ENCODE measurements around the gene RCN2. TPM values are rescaled to one million over a fixed set of nuclear protein-coding genes. Genes with fewer than 3 reads are reported as not detected.
"Not testable (repeated sequence)": the region's sequence is repeated elsewhere in the genome, so short reads cannot be mapped to it uniquely, and the experiment has no call there.

The RCN2 gene
- total and polyA plus RNA-seq, 8 donors = 7.5 to 22.9 (median 12.1) TPM

DNA sequence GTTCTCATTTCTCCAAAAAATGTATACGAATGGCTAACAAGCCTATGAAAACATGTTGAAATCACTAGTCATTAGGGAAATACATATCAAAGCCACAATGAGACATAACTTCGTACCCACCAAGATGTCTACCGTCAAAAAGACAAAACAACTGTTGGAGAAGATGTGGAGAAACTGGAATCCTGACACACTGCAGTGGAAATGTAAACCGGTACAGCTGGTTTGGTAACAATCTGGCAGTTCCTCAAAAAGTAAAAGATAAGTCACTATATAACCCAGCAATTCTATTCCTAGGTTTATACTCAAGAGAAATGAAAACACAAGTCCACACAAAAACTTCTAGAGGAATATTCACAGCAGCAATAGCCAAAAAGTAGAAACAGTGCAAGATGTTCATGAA, 33.4 kb upstream of the RCN2 start:
- 47 to 49% methylated on average over 4 of the region's 4 CpGs for WGBS, 2 donors

DNA sequence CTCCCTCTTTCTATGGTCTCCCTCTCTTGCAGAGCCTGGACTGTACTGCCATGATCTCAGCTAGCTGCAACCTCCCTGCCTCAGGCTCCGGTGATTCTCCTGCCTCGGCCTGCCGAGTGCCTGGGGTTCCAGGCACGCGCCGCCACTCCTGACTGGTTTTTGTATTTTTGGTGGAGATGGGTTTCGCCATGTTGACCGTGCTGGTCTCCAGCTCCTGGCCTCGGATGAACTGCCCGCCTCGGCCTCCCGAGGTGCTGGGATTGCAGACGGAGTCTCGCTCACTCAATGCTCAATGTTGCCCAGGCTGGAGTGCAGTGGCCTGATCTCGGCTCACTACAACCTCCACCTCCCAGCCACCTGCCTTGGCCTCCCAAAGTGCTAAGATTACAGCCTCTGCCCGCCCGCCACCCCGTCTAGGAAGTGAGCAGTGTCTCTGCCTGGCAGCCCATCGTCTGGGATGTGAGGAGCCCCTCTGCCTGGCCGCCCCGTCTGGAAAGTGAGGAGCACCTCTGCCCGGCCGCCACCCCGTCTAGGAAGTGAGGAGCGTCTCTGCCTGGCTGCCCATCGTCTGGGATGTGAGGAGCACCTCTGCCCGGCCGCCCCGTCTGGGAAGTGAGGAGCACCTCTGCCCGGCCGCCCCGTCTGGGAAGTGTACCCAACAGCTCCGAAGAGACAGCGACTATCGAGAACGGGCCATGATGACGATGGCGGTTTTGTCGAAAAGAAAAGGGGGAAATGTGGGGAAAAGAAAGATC, 32.2 kb upstream of the RCN2 start:
- FAIRE-seq; intact Hi-C loops (cut with DNase I): not testable (repeated sequence)

More for the DNA sequence above, 33.4 kb upstream of the RCN2 start:
- DNase-seq (no peak), FAIRE-seq (no peak), ATAC-seq (peak in 3 of 4 donors; percentile 56 to 66 (median 61))
- no peak overlapping the region for H3K27ac ChIP-seq
- H3K27me3 ChIP-seq = no peaks in the 10 kb centered on the region
- intact Hi-C loops (cut with DNase I) = no loop called here
- H3K4me1 ChIP-seq = peaks cover 0 to 6% (median 2%) of the 10 kb centered on the region in 3 donors
- H3K9me3 ChIP-seq = no peaks in the 10 kb centered on the region
- no peaks in the 10 kb centered on the region for H3K36me3 ChIP-seq
- TF ChIP-seq, protein P1, sequence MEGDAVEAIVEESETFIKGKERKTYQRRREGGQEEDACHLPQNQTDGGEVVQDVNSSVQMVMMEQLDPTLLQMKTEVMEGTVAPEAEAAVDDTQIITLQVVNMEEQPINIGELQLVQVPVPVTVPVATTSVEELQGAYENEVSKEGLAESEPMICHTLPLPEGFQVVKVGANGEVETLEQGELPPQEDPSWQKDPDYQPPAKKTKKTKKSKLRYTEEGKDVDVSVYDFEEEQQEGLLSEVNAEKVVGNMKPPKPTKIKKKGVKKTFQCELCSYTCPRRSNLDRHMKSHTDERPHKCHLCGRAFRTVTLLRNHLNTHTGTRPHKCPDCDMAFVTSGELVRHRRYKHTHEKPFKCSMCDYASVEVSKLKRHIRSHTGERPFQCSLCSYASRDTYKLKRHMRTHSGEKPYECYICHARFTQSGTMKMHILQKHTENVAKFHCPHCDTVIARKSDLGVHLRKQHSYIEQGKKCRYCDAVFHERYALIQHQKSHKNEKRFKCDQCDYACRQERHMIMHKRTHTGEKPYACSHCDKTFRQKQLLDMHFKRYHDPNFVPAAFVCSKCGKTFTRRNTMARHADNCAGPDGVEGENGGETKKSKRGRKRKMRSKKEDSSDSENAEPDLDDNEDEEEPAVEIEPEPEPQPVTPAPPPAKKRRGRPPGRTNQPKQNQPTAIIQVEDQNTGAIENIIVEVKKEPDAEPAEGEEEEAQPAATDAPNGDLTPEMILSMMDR (IDR thresholded peaks at IDR 0.05) = no peak
- H3K4me3 ChIP-seq = no peak overlapping the region

DNA sequence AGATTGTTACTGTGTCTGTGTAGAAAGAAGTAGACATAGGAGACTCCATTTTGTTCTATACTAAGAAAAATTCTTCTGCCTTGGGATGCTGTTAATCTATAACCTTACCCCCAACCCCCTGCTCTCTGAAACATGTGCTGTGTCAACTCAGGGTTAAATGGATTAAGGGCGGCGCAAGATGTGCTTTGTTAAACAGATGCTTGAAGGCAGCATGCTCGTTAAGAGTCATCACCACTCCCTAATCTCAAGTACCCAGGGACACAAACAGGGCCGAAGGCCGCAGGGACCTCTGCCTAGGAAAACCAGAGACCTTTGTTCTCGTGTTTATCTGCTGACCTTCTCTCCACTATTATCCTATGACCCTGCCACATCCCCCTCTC, 31.6 kb upstream of the RCN2 start:
- DNase-seq; FAIRE-seq; H3K27me3 ChIP-seq; ATAC-seq; intact Hi-C loops (cut with DNase I); H3K36me3 ChIP-seq; H3K27ac ChIP-seq; H3K4me3 ChIP-seq; H3K9me3 ChIP-seq: not testable (repeated sequence)
- WGBS, 2 donors = 88 to 100% methylated on average over 2 of the region's 6 CpGs
- peaks cover 0 to 19% (median 12%) of the 10 kb centered on the region in 3 donors for H3K4me1 ChIP-seq

More for the DNA sequence above, 32.2 kb upstream of the RCN2 start:
- H3K27ac ChIP-seq, H3K27me3 ChIP-seq, H3K9me3 ChIP-seq, ATAC-seq, H3K4me3 ChIP-seq, H3K36me3 ChIP-seq, DNase-seq: not testable (repeated sequence)
- WGBS, 2 donors = 93 to 96% methylated on average over 36 to 39 of the region's 39 CpGs
- H3K4me1 ChIP-seq = peaks cover 0 to 18% (median 12%) of the 10 kb centered on the region in 3 donors

DNA sequence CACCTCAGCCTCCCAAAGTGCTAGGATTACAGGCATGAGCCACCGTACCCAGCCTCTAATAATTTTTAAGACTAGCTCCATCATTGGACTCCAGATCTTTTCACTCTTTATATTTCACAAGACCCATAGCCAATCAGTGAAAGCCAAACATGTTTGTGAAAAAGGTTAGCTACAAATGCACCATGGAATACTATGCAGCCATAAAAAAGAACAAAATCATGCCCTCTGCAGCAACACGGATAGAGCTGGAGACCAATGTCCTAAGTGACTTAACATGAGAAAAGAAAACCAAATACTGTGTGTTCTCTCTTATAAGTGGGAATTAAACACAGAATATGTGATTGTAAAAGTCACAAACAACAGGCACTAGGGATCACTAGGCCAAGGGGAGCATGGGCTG, 29.6 kb upstream of the RCN2 start:
- no peak for ATAC-seq
- intact Hi-C loops (cut with DNase I) = no loop called here

DNA sequence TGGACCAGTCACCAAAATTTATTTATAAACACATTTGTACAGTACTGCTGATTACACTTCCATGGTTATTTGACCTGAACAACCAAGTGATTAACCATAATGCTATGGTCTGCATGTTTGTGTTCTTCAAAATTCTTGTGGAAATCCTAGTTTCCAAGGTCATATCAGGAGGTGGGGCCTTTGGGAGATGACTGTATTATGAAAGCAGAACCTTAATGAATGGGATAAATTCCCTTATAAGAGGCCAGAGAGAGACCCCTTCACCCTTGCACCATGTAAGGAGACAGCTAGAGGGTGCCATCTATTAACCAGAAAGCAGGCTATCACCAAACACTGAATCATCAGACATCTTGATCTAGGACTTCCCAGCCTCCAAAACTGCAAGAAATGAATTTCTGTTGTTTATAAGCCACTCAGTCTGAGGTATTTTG, 28.3 kb upstream of the RCN2 start:
- H3K4me3 ChIP-seq = peak overlapping the region in 1 of 4 donors; percentile 91

More for the DNA sequence above, 29.6 kb upstream of the RCN2 start:
- H3K27ac ChIP-seq = no peak overlapping the region
- FAIRE-seq (no peak), DNase-seq (no peak)
- 96 to 98% methylated on average over 2 of the region's 2 CpGs for WGBS, 2 donors
- no peak overlapping the region for H3K4me3 ChIP-seq
- H3K36me3 ChIP-seq = no peaks in the 10 kb centered on the region
- H3K4me1 ChIP-seq = peaks cover 8 to 21% (median 12%) of the 10 kb centered on the region in 3 donors
- H3K9me3 ChIP-seq = no peaks in the 10 kb centered on the region
- TF ChIP-seq, protein P1 (IDR thresholded peaks at IDR 0.05) = no peak
- no peaks in the 10 kb centered on the region for H3K27me3 ChIP-seq

More for the DNA sequence above, 28.3 kb upstream of the RCN2 start:
- FAIRE-seq (no peak), DNase-seq (no peak), ATAC-seq (no peak)
- no peaks in the 10 kb centered on the region for H3K27me3 ChIP-seq
- H3K27ac ChIP-seq = peak overlapping the region in 1 of 4 donors; percentile 90
- intact Hi-C loops (cut with DNase I) = no loop called here
- no peaks in the 10 kb centered on the region for H3K36me3 ChIP-seq
- H3K4me1 ChIP-seq = peaks cover 8 to 21% (median 12%) of the 10 kb centered on the region in 3 donors
- no peaks in the 10 kb centered on the region for H3K9me3 ChIP-seq
- TF ChIP-seq, protein P1 (IDR thresholded peaks at IDR 0.05) = no peak

Measured in pancreas (tissue), 10 donors.